IMR-90 (cell line): ENCODE data around the gene MED23. TPM values are rescaled to one million over a fixed set of nuclear protein-coding genes. Genes with fewer than 3 reads are reported as not detected.

Source experiments
- ATAC-seq: fragments of 200-7000 bp; cut with Tn5 transposase; 2 replicates; pipeline ENCODE4 v1.9.1; 2020; ENCODE audit warnings: low read depth, mild to moderate bottlenecking, moderate library complexity
- BruUV-seq: library from RNA; stranded (reverse); fragments of 400-500 nt; replicated peaks from 2 replicates; lab custom pipeline; 2021; lab: Mats Ljungman, UMichigan
- CTCF ChIA-PET: fragments of 300-600 bp; formaldehyde crosslinking; extraction: SDS; loops from one replicate; lab custom pipeline; 2021; ENCODE audit warnings: antibody characterized with exemption; lab: Yijun Ruan, JAX
- POLR2A ChIA-PET: fragments of 300-600 bp; sonication (Branson Sonifier 250); formaldehyde crosslinking; loops from one replicate; lab custom pipeline; 2022; ENCODE audit warnings: antibody characterized with exemption; ENCODE audit not compliant: unreplicated experiment; lab: Charles Lee
- DNase-seq: peaks from one replicate; pipeline ENCODE4 v3.0.0; 2013
- H2AFZ ChIP-seq: replicated peaks from 2 replicates; pipeline ENCODE3; 2013; ENCODE audit warnings: low read length, mild to moderate bottlenecking; ENCODE audit not compliant: poor library complexity
- H2AK5ac ChIP-seq: 2 replicates; pipeline ENCODE4 v1.6.1; 2013; ENCODE audit warnings: low read depth, low read length, inconsistent platforms
- H2AK9ac ChIP-seq: replicated peaks from 2 replicates; pipeline ENCODE3; 2013; ENCODE audit warnings: mild to moderate bottlenecking, low read depth, low read length, moderate library complexity; ENCODE audit not compliant: poor library complexity
- H2BK120ac ChIP-seq: 2 replicates; pipeline ENCODE4 v1.6.1; 2013; ENCODE audit warnings: low read depth, low read length, inconsistent platforms
- H2BK15ac ChIP-seq: 3 replicates; pipeline ENCODE4 v1.6.1; 2013; ENCODE audit warnings: low read depth, low read length, inconsistent platforms
- H2BK20ac ChIP-seq: 2 replicates; pipeline ENCODE4 v1.6.1; 2013; ENCODE audit warnings: low read depth, mild to moderate bottlenecking, inconsistent platforms, low read length, moderate library complexity
- H2BK5ac ChIP-seq: 2 replicates; pipeline ENCODE4 v1.6.1; 2013; ENCODE audit warnings: mild to moderate bottlenecking, low read depth, low read length, inconsistent platforms; ENCODE audit not compliant: poor library complexity, severe bottlenecking
- H3K14ac ChIP-seq: replicated peaks from 2 replicates; pipeline ENCODE4 v1.6.1; 2013; ENCODE audit warnings: low read depth, low read length, inconsistent platforms
- H3K18ac ChIP-seq: 2 replicates; pipeline ENCODE4 v1.6.1; 2013; ENCODE audit warnings: low read depth, low read length, control low read depth
- H3K23ac ChIP-seq: 2 replicates; pipeline ENCODE4 v1.6.1; 2013; ENCODE audit warnings: low read depth, low read length, inconsistent platforms
- H3K27ac ChIP-seq: 2 replicates; pipeline ENCODE4 v1.5.1; 2013; ENCODE audit warnings: mild to moderate bottlenecking, control low read depth, low read length; ENCODE audit not compliant: insufficient read depth
- H3K27me3 ChIP-seq: 2 replicates; pipeline ENCODE4 v1.6.1; 2013; ENCODE audit warnings: low read length; ENCODE audit not compliant: control insufficient read depth, insufficient read depth
- H3K36me3 ChIP-seq: 2 replicates; pipeline ENCODE4 v1.6.1; 2013; ENCODE audit warnings: low read length, mixed read lengths; ENCODE audit not compliant: control insufficient read depth, insufficient read depth
- H3K4ac ChIP-seq: 2 replicates; pipeline ENCODE4 v1.6.1; 2013; ENCODE audit warnings: low read depth, low read length, inconsistent platforms
- H3K4me1 ChIP-seq: 2 replicates; pipeline ENCODE4 v1.6.1; 2013; ENCODE audit warnings: low read length, mixed read lengths; ENCODE audit not compliant: control insufficient read depth, insufficient read depth
- H3K4me2 ChIP-seq: 2 replicates; pipeline ENCODE4 v1.6.1; 2013; ENCODE audit warnings: low read depth, mild to moderate bottlenecking, control low read depth, low read length, moderate library complexity
- H3K4me3 ChIP-seq: 2 replicates; pipeline ENCODE4 v1.5.1; 2013; ENCODE audit warnings: low read depth, mild to moderate bottlenecking, control low read depth, low read length, moderate library complexity; ENCODE audit not compliant: insufficient read depth
- H3K56ac ChIP-seq: 2 replicates; pipeline ENCODE4 v1.6.1; 2013; ENCODE audit warnings: low read length, inconsistent platforms; ENCODE audit not compliant: insufficient read depth; ENCODE audit errors: extremely low read depth
- H3K79me1 ChIP-seq, 2 experiments: 2 replicates each; pipeline ENCODE4 v1.6.1; 2013; ENCODE audit warnings: low read length in 2 of 2, inconsistent platforms in 1 of 2, low read depth in 1 of 2
- H3K9ac ChIP-seq: 2 replicates; pipeline ENCODE4 v1.6.1; 2013; ENCODE audit warnings: low read depth, low read length, control low read depth
- H3K9me1 ChIP-seq: 2 replicates; pipeline ENCODE4 v1.6.1; 2013; ENCODE audit warnings: low read length, inconsistent platforms; ENCODE audit not compliant: insufficient read depth
- H3K9me3 ChIP-seq: 2 replicates; pipeline ENCODE4 v1.6.1; 2013; ENCODE audit warnings: low read length; ENCODE audit not compliant: control insufficient read depth, insufficient read depth
- H4K20me1 ChIP-seq: 2 replicates; pipeline ENCODE4 v1.6.1; 2013; ENCODE audit warnings: low read length, inconsistent platforms; ENCODE audit not compliant: insufficient read depth
- H4K5ac ChIP-seq: 2 replicates; pipeline ENCODE4 v1.6.1; 2013; ENCODE audit warnings: mild to moderate bottlenecking, low read depth, low read length, control low read depth
- H4K8ac ChIP-seq, 2 experiments: 2 replicates each; pipeline ENCODE4 v1.6.1; 2013; ENCODE audit warnings: low read depth in 2 of 2, low read length in 2 of 2, control low read depth in 1 of 2, inconsistent platforms in 1 of 2
- H4K91ac ChIP-seq: 2 replicates; pipeline ENCODE4 v1.6.1; 2013; ENCODE audit warnings: low read depth, low read length, inconsistent platforms; ENCODE audit not compliant: insufficient read depth
- BHLHE40 ChIP-seq: fragments of 150-350 bp; IDR thresholded peaks from 2 replicates; pipeline ENCODE4 v1.6.1; 2016; ENCODE audit warnings: mild to moderate bottlenecking, low read depth, low read length
- CEBPB ChIP-seq: IDR thresholded peaks from 2 replicates; pipeline ENCODE4 v1.6.1; 2012; ENCODE audit warnings: low read depth, low read length, improper control_type of control experiment
- FOS ChIP-seq: fragments of 150-350 bp; IDR thresholded peaks from 2 replicates; pipeline ENCODE4 v1.6.1; 2016; ENCODE audit warnings: low read depth, low read length
- MAFK ChIP-seq: IDR thresholded peaks from 2 replicates; pipeline ENCODE4 v1.6.1; 2012; ENCODE audit warnings: low read depth, low read length, improper control_type of control experiment
- MAZ ChIP-seq: IDR thresholded peaks from 2 replicates; pipeline ENCODE4 v1.6.1; 2012; ENCODE audit warnings: low read depth, mild to moderate bottlenecking, low read length, improper control_type of control experiment, moderate library complexity, borderline replicate concordance
- NFE2L2 ChIP-seq: fragments of 150-350 bp; IDR thresholded peaks from 2 replicates; pipeline ENCODE4 v1.6.1; 2016; ENCODE audit warnings: low read depth, mild to moderate bottlenecking, low read length
- RAD21 ChIP-seq: IDR thresholded peaks from 2 replicates; pipeline ENCODE4 v1.6.1; 2012; ENCODE audit warnings: low read length, improper control_type of control experiment
- RCOR1 ChIP-seq: IDR thresholded peaks from 2 replicates; pipeline ENCODE4 v1.6.1; 2012; ENCODE audit warnings: mild to moderate bottlenecking, low read length, improper control_type of control experiment; ENCODE audit not compliant: insufficient replicate concordance
- WGBS, 2 experiments: methylation state at CpG; one replicate each; pipeline versions ENCODE4 v1.1.5 to v1.1.7; 2013; ENCODE audit warnings: missing lambda C conversion rate in 2 of 2; ENCODE audit not compliant: insufficient read length in 1 of 2; ENCODE audit errors: extremely low coverage in 2 of 2; 5-methylcytosine and 5-hydroxymethylcytosine counted together
- dilution Hi-C: fragments of 300-500 bp; cut with HindIII; formaldehyde crosslinking; loops from one replicate; pipeline ENCODE4 v1.14.3; 2018; ENCODE audit warnings: low sequenced_read_pairs; ENCODE audit not compliant: unreplicated experiment
- in situ Hi-C: fragments of 300-500 bp; cut with MboI; formaldehyde crosslinking; loops from 3 replicates; pipeline ENCODE4 v1.14.3; 2019; ENCODE audit warnings: low sequenced_read_pairs, inconsistent platforms, mixed read lengths
- intact Hi-C: fragments of 100-400 bp; cut with micrococcal nuclease; formaldehyde crosslinking; loops from 2 replicates; pipeline ENCODE4 v1.10.0; 2022
- polyA plus RNA-seq, 3 experiments: library from polyadenylated mRNA; depleted of rRNA; stranded (reverse); fragments of >200 nt; gene quantifications; 2 replicates each; pipeline ENCODE4 v1.2.3, GENCODE V29; 2012; ENCODE audit warnings: low replicate concordance in 1 of 3
- total RNA-seq: library from RNA; depleted of rRNA; stranded (reverse); fragments of >200 nt; gene quantifications from 2 replicates; pipeline ENCODE4 v1.2.3, GENCODE V29; 2012
- TF ChIP-seq, protein P1 (sequence below): fragments of 150-350 bp; IDR thresholded peaks from 2 replicates; pipeline ENCODE4 v1.6.1; 2017; ENCODE audit warnings: mild to moderate bottlenecking, antibody characterized with exemption, low read length, low read depth
- TF ChIP-seq, protein P2 (sequence below): conservative IDR thresholded peaks from 2 replicates; pipeline ENCODE4 v1.5.1; 2012; ENCODE audit warnings: mild to moderate bottlenecking, low read depth, low read length, improper control_type of control experiment

MED23 gene
- total and polyA plus RNA-seq, 2 of the 4 experiments (the other 2 are of a cell fraction), result 16.0 to 40.7 TPM

DNA sequence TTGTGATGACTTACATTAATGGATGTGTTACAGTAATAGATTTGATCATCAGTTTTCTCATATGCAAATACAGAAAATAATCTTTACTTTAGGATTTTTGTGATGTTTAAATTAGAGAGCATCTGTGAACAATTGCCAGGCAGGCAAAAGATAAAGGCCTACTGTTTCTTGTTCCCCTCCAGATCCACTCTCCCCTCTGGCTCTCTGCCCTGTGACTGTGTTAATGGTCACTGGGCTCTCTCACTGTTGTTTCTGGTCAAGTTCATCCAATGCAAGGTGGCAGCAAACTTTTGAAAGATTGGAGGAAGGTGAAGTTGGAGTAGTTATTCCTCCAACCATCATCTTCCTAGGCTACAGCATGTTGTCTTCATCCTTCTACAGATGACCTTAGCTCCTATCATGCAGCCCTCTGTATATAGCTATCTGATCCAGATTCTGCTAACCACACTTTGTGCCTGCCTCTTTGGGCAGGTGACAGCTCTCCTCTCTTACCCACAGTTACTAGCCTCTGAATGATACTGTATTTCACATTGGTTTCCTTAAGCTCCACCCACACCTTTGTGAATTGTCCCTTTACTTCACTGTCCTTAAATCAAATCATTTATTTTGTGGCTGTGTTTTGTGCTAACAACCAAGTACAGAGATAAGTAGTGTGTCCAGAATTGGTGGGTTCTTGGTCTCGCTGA is 103.9 kb downstream of the MED23 start:
- H3K23ac ChIP-seq, result no peak overlapping the region
- 0 out of 2 replicates have a peak, but pooled peaks cover 2% of the 10 kb centered on the region for H3K9me3 ChIP-seq
- in situ Hi-C loops, result no loop called here
- no peak overlapping the region for H3K27ac ChIP-seq
- intact Hi-C loops, result no loop called here
- H2BK20ac ChIP-seq, result no peak overlapping the region
- no peak overlapping the region for H3K4me2 ChIP-seq
- no peak overlapping the region for H3K18ac ChIP-seq
- H4K91ac ChIP-seq, result no peak overlapping the region
- dilution Hi-C loops, result no loop called here
- no peak overlapping the region for H3K14ac ChIP-seq
- CTCF ChIA-PET, result no interaction called here
- no peaks in the 10 kb centered on the region for H3K9me1 ChIP-seq
- no peak overlapping the region for H4K5ac ChIP-seq
- no peak overlapping the region for H3K56ac ChIP-seq
- no peaks in the 10 kb centered on the region for H3K36me3 ChIP-seq
- no peak for ATAC-seq
- POLR2A ChIA-PET, result no interaction called here
- H4K20me1 ChIP-seq, result no peaks in the 10 kb centered on the region
- TF ChIP-seq CEBPB (no peak), MAZ (no peak), MAFK (no peak), RAD21 (no peak), BHLHE40 (no peak), FOS (no peak), RCOR1 (no peak), NFE2L2 (no peak)
- TF ChIP-seq, protein P1, sequence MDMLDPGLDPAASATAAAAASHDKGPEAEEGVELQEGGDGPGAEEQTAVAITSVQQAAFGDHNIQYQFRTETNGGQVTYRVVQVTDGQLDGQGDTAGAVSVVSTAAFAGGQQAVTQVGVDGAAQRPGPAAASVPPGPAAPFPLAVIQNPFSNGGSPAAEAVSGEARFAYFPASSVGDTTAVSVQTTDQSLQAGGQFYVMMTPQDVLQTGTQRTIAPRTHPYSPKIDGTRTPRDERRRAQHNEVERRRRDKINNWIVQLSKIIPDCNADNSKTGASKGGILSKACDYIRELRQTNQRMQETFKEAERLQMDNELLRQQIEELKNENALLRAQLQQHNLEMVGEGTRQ, result no peak
- TF ChIP-seq, protein P2, sequence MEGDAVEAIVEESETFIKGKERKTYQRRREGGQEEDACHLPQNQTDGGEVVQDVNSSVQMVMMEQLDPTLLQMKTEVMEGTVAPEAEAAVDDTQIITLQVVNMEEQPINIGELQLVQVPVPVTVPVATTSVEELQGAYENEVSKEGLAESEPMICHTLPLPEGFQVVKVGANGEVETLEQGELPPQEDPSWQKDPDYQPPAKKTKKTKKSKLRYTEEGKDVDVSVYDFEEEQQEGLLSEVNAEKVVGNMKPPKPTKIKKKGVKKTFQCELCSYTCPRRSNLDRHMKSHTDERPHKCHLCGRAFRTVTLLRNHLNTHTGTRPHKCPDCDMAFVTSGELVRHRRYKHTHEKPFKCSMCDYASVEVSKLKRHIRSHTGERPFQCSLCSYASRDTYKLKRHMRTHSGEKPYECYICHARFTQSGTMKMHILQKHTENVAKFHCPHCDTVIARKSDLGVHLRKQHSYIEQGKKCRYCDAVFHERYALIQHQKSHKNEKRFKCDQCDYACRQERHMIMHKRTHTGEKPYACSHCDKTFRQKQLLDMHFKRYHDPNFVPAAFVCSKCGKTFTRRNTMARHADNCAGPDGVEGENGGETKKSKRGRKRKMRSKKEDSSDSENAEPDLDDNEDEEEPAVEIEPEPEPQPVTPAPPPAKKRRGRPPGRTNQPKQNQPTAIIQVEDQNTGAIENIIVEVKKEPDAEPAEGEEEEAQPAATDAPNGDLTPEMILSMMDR, result no peak
- H4K8ac ChIP-seq, result no peak overlapping the region
- no peak overlapping the region for H2AK9ac ChIP-seq
- BruUV-seq, result no TSS peak
- no CpG with 5 or more reads among the region's 1 CpG for WGBS, 2 experiments
- H3K79me1 ChIP-seq, result no peaks in the 10 kb centered on the region
- H3K4ac ChIP-seq, result no peak overlapping the region
- no peak for DNase-seq
- no peaks in the 10 kb centered on the region; the same call in 1 of the 2 replicates for H3K27me3 ChIP-seq
- no peak overlapping the region for H2BK15ac ChIP-seq
- no peak overlapping the region for H3K4me3 ChIP-seq
- no peak overlapping the region for H2AK5ac ChIP-seq
- no peak overlapping the region for H2BK120ac ChIP-seq
- H2BK5ac ChIP-seq, result no peak overlapping the region
- H2AFZ ChIP-seq, result no peak overlapping the region
- H3K4me1 ChIP-seq, result no peaks in the 10 kb centered on the region
- no peak overlapping the region for H3K9ac ChIP-seq
